NCI-H1417 treated with DMSO at 0.1 percent for 48 hours (cell line): Measurements from ENCODE around the gene IGFBP7.
"Not testable (repeated sequence)": the region's sequence is repeated elsewhere in the genome, so short reads cannot be mapped to it uniquely, and the experiment has no call there.

Experiments
- DNase-seq: peaks from one replicate; lab custom pipeline; 2025; lab: John Stamatoyannopoulos, UW

Gene IGFBP7

DNA sequence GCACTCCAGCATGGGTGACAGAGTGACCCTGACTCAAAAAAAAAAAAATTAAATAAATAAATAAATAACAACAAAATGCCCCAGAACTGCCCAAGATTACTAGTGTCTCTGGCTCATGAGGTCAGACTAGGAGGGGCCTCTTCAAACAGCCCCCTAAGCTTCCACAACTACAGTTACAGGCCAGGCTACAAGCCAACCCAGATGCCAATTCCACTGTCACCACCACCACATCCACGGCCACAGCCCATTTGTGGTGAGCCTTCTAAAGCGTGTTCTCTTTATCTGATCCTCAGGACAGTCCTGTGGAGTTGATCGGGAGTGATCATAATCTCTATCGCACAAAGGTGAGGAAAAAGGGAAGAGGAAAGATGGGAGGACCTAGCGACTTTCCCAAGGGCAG is 36.6 kb downstream of the IGFBP7 start:
- no peak for DNase-seq

DNA sequence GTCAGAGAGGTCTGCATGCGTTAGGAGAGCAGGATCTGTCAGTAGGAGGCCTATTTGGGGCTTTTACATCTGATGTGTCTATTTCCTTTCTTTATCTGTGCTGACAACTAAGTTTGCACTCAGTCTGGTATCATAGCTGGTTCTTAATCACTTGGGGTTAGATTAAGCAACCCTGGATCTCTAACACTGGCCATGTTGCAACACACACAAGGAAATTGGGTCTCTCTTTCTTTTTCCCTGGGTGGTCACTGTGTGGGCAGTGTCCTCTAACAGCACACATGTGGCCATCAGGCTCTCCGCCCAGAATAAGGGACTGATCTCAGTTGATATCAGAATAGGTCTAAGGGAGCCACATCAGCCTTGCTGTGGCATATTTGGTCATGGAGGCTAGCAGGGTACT is 38.9 kb downstream of the IGFBP7 start:
- no peak for DNase-seq

DNA sequence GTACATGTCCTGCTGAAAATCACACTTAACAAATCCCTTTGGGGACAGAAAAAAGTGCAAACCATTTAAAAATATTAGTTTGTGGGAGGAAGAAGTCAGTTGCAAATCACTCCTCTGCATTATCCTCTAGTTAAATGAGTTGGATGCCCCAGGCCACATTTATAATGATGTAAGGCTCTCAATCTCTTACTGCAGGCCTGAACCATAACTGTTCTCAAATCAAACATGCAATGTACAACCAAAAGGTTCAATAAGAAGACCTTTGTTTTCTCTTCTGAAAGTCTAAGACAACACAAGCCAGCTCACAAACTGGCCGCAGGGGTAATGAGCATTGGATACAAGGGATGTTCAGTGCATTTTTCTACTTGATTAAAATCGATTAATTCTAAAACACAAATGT is 39.7 kb downstream of the IGFBP7 start:
- no peak for DNase-seq

DNA sequence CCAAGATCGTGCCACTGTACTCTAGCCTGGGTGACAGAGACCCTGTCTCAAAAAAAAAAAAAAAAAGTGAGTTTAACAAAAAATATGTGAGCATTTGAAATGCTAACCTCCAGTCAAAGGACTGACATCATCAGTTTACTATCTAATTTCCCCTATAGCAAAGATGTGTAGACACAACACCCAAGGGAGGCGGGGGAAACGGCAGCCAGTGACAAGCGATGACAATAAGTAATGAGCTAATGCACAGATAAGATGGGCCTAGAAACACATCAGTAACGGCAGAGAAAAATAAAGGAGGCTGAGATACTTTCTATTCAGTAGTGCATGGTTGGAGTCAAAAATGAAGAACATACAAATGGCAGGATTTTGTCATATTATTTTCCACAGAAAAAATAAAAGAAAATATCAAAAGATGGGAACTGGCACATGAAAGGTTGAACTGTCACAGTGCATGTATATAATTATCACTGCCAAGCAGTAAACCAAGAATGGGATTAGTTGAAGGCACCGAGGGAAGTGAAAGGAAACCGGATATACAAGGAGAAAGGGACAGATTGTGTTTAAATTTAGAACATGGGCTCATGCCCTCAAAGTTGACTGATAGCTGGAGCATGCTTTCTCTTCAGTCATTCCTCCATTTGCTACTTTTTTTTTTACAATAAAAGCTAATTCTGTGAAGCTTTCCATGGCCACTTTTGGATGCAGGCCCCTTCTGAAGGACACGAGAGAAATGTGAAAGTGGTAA is 41.8 kb downstream of the IGFBP7 start:
- no peak for DNase-seq

DNA sequence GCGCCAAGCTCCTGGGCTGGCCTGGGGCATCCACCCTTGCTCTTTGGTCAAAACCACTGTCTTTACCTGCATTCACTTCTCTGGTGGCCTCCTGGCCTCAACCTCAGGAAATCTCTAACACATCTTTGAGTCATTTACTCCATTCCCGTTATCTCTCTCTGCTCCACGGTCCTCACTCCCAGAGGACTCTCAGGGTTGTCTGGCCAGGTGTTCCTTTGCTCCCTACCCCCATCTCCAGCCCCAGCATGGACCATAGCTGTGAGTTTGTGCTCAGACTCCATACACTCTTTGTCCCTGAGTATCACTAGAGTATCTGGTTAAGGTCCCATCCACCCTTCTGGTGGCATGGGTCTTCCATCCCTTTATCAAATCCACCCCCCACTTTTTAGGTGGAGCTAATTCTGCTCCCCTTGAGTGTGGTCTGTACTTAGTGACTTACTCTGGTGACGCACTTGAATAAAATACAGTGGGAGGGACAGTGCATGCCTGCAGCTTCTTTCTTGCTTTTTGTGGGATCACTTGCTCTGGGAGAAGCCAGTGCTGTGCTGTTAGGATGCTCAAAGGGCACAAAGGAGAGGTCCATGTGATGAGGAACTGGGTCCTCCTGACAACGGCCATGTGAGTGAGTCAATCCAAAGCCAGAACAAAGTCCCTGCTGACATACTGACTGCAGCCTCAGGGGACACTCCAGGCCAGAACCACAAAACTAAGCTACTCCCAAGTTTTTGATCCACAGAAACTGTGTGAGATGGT is 44.3 kb downstream of the IGFBP7 start:
- DNase-seq = no peak

DNA sequence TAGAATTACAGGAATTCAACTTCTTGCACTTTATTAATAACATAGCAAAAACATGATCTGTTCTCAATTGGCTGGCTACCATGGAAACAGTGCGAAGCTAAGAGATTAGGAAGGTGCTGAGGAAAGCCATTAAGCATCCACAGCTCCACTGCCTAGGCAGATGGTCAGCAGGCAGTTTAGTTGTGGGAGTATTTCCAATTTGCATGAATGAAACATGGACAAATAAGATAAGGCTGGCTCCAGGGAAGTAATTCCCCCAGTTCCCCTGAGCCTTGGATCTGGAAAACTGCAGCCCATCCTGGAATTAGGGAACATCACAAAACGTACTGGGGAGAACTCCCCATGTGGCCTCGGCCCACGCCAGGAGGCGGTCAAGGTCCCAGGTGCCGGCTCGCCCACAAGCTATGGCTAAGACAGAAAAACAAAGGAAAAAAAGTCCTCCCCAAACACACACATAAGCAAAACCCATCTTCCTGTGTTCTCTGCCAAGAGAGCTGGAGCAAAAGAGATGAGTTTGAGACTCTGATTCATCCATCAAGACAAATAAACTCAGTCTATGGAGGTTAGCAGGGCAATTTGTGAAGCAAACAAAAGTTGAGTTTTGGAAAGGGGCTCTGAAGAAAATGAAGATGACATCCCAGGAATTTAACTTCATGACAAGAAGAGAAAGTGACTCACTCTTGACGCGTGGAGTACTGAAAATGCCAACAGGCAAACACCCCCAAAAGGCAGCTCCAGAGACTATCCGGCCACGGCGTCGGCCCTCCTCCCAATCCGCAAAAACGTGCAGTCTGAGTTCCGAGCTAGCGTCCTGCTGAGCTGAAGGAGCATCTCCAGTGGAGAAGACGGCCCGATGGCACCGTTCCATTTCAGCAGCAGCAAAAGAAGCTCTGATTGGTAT is 45.1 kb downstream of the IGFBP7 start:
- no peak for DNase-seq

DNA sequence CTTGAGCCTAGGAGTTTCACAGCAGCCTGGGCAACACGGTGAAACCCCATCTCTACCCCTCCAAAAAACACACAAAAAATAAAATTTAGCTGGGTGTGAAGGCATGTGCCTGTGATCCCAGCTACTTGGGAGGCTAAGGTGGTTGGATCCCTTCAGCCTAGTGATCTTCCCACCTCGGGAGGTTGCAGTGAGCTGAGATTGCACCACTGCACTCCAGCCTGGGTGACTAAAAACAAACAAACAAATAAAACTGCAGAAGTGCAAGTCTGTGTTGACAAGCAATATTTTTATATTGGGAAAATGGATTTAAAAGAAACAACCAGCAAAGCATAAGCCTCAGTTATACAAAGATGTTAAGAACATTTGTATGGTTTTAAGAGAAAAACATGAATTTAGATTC is 46.1 kb downstream of the IGFBP7 start:
- no peak for DNase-seq

DNA sequence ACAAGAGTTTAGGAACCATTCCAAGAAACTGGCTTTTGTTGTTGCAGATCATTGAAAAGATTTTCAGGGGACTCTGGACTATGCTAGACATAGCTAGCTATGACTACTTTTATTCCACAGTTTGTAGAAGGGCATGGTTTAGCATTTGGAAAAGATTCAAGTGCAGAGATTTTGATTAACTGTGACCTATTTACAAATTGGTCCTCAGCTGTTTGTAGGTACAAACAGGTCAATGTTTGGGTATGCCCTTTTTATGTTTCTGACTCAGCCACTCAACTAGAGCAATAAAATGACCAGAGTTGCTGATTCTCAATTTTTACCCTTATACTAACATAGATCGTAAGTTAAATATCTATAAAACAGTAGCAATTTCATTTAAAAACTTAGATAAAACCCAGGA is 46.7 kb downstream of the IGFBP7 start:
- DNase-seq = no peak

DNA sequence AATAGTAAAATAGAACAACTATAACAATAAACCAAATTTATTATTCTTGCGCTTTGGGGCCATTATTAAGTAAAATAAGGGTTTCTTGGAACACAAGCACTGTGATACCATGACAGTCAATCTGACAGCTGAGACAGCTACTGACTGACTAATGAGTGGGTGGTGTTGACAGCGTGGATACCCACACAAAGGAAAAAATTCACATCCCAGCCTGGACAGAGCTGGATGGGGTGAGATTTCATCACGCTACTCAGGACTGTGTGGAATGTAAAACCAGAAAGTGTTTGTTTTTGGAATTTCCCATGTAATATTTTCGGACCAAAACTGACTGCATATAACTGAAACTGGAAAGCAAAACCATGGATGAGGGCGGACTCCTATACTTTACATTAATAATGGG is 48.8 kb downstream of the IGFBP7 start:
- DNase-seq = no peak

DNA sequence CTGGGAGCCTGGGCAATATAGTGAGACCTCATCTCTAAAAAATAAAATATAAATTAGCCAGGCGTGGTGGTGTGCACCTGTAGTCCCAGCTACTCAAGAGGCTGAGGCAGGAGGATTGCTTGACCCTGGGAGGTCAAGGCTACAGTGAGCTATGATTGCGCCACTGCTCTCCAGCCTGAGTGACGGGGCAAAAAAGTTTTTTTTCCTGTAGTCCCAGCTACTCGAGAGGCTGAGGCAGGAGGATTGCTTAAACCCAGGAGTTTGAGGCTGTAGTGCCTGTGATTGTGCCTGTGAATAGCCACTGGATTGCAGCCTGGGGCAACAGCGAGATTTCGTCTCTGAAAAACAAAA is 49.5 kb downstream of the IGFBP7 start:
- not testable (repeated sequence) for DNase-seq

DNA sequence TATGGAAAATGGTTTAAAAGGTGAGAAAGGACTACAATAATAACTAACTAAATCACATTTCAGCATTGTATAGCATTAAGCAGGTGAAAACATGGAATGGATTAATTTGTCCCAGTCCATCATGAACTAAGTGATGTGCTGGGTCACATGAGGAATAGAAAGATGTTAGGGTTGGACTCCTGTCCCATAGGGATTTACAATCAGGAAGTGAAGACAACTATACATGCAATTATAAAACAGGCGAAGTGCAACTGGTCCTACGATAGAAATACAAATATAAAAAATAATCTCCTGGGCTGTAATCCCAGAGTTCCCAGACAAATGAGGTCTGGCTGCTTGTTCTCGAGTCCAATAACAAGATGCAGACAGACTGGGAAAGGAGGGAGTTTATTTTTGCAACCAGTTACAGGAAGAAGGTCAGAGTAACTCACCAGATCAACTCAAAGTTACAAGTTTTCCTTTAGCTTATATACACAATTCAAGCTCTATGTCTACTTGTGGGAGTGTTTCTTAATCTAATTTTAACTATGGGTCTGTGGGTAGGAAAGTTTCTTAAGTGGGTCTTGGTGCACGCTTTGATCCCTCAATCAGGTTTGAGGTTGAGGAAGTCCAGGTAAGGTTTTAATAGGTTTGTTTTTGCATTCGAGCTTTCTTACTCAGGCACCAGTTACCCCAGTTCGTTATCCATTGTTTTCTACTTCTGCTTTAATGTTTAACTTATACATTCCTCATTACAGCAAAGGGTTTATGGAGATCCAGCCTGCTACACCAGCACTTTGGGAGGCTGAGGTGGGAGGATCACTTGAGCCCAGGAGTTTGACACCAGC is 50.1 kb downstream of the IGFBP7 start:
- no peak for DNase-seq

DNA sequence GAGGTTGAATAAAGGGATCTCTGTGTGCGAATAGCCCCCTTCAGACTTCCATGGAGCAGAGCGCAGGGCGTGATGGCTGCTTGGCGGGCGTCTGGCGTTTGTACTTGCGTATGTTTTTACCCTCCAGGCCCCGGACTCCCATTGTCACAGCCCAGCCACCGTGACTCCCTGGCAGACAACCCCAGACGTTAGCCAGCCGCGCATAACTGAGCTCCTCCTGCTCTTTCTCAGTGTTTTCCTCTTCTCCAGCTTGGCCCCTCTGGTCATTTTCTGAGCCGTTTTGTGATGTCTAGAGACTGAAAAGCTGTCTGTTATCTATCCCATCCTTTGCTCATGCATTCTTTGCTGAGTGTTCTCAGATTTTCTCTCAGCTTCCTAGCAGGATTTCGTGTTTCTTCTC is 54.3 kb downstream of the IGFBP7 start:
- DNase-seq = no peak

DNA sequence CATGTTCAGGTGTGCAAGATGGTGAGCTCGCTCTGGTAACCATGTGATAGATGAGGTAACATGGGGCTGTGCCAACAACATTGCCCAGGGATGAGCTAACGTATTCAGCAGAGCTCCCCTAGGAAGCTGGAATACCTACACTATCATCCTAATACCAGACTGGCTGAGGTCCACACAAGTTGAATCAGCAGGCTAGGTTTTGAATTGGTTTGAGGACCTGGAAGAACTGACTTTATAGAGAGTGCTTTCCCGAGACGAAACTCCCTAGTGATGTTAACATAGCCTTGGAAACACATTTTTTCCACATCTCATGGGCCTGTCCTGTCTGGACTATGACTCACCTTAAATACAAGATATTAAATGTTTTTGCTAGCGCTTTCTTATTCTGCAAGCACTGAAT is 56.7 kb downstream of the IGFBP7 start:
- no peak for DNase-seq

DNA sequence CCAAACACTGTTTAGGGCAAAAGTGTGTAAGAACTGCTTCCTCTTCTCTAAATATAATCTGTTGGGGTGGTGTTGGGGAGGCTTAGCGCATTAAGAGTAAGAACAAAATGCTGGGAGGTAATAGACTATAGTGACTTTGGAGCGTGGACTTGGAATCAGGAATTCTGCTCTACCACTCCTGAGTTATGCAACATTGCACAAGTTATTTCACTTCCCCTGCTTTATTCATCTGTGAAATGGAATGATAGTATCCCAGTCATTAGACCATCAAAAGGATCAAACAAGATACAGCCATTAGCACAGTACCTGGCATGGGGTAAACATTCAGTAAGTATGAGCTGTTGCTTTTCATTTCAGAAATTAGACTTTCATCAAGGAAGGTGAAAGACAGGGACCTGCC is 58.7 kb downstream of the IGFBP7 start:
- DNase-seq = no peak

DNA sequence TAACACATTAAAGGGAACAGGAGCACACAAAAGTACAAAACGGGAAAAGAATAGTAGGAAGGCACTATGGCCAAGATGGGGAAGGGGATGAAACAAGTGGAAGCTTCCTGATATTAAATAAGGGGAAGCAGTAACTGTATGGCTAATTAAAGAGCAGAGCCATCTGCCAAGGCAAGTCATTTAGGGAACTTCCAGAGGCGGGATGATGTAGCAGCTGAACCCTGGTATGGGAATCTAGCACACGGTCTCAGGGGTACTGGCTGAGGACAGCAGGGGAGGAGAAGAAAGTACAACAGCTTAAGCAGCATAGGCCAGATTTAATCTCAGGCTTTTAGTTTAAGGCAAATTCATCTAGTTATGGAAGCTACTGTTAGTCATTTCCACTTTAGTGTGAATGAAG is 59.1 kb downstream of the IGFBP7 start:
- DNase-seq = no peak

DNA sequence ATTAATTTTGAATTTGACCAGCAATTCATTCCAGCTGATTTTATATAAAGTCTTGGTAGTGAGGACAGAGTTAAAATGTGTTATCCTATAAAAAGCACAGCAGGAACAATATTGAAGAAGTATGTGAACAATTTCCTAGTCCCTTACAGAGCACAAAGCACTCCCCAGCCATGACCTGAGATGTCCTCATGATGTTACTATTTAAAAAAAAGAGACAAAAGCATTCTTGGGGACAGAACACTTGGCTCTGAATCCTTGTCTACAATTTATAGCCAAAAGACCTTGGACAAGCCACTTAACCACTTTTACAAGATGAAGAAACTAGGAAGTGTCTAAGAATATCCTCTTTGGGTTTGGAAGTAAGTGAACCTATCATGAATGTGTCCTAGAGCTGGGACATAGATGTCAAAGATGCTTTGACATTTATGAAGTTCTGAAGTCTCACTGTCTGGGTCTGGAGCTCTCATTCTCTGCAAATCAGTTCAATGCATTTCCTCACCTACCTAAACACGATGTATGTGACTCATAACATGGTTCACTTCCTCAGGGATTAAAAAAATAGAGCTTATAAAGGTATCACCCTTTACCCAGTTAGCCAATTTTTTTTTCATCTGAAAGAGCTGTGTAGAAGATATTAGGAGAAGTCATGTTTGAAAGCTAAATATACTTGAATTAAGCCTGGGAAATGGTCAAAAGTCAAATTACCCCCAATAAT is 61.4 kb downstream of the IGFBP7 start:
- no peak for DNase-seq

DNA sequence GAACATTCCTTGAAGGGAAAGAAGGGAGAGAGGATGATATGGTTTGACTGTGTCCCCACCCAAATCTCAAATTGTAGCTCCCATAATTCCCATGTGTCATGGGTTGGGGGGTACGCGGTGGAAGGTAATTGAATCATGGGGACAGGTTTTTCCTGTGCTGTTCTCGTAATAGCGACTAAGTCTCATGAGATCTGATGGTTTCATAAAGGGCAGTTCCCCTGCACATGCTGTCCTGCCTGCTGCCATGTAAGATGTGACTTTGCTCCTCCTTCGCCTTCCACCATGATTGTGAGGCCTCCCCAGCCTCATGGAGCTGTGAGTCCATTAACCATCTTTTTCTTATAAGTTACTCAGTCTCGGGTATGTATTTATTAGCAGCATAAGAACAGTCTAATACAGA is 63.1 kb downstream of the IGFBP7 start:
- DNase-seq = not testable (repeated sequence)

DNA sequence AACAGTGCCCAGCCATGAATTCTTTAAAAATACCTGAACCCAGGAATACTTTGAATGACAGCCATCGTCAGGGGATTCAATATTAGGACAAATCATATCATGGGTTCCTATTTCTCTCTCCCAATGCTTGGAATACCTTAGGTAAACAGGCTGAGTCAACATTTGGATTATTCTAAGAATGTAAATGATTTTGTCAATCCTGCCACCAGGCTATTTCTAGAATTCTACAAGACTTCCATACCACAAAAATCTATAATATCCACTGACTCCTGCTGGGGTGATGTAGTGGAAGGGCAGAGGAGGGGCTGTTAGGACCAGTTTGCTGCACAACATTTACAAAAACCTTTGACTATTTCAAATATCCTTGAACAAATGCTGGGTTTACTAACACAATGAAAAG is 65.2 kb downstream of the IGFBP7 start:
- no peak for DNase-seq

DNA sequence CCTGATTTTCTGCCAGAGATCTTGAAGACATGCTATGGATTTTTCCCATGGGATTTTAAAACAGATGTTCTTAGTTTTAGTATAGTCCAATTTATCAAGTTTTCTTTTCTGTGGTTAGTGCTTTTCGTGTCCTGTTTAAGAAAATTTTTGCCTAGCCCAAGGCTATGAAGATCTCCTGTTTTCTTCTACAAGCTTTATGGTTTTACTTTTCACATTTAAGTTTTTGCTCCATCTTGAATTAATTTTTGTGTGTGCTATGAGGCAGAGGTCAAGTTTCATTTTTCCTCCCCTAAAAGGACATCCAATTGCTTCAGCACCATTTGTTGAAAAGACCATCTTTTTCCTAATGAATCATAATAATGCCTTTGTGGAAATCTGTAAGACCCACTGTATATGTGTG is 65.9 kb downstream of the IGFBP7 start:
- no peak for DNase-seq

DNA sequence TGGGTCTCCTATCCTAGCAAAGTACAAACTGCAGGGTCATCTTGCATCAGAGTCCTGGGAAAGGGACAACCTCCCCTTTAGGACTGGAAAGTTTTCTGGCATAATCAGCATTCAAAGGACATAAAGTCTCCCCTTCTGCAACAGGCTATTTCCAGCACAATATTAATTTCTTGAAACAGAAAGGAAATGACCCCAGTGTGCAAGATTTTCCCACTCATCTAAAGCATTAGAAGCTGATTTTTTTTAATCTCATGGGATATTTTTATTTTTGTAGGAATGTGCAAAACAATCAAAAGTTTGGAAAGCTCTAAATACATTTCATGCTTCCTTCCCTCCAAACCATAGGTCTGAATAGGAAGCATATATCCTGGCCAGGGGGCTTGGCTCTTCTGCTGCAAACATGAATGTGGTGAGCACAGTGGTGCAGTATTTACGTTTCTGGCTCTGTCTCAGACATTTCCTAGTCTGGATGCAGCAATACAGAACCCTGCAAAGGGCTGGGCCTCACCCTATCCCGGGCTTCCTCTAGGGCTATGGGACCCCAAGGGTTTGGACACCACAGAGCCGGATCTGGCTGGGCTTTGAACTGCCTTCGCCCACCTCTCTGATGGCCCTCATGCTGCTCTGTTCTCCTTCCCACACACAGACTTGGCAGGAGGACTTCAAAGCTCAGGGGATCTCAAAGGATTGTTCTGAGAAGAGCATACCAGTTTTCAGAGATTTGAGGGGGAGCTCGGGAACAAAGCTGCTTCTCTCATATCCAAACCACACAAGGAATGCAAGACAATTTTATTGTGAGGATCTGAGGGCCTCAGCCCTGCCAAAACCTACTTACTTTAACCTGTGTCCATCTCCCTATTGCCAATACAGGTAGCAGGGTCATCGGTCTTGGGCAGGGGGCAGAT is 66.6 kb downstream of the IGFBP7 start:
- no peak for DNase-seq
